ENCODE data around the gene PAK1. TPM values are rescaled to one million over a fixed set of nuclear protein-coding genes. Genes with fewer than 3 reads are reported as not detected.

Gene PAK1
- 74.0 TPM for polyA plus RNA-seq (2012; ENCODE audit: low read depth, missing spikeins)

- peak; percentile 73 for DNase-seq (ENCODE audit: insufficient read length, low spot score)
- TF ChIP-seq SPI1 (IDR thresholded peaks at IDR 0.05; ENCODE audit: low read depth, low read length) (no peak), POLR2AphosphoS5 (IDR thresholded peaks at IDR 0.05; ENCODE audit: low read depth, low read length) (0 out of 2 replicates have a peak, but pooled peaks have one; percentile 18), TAF1 (IDR thresholded peaks at IDR 0.05; ENCODE audit: low read depth, low read length) (no peak), POLR2A (IDR thresholded peaks at IDR 0.05; ENCODE audit: low read depth, low read length) (0 out of 2 replicates have a peak, but pooled peaks have one; percentile 36), POU2F2 (IDR thresholded peaks at IDR 0.05; ENCODE audit: low read depth, low read length) (no peak), PAX5 (IDR thresholded peaks at IDR 0.05; ENCODE audit: insufficient read depth, low read length, severe bottlenecking) (no peak)
- peak; percentile 99 for FAIRE-seq
Observed at GRCh38 chr11:77473801-77474683, at the start of gene PAK1. Gene PAK1, minus strand, starts transcription at chr11:77474094. Its CDS starts 81,574 bp downstream, at chr11:77392520.

GRCh38 chr11:77522215-77522614, 48.3 kb upstream of the PAK1 start:
- TF ChIP-seq TAF1 (IDR thresholded peaks at IDR 0.05; ENCODE audit: low read depth, low read length) (no peak), SPI1 (IDR thresholded peaks at IDR 0.05; ENCODE audit: low read depth, low read length) (no peak), POU2F2 (IDR thresholded peaks at IDR 0.05; ENCODE audit: low read depth, low read length) (no peak), POLR2A (IDR thresholded peaks at IDR 0.05; ENCODE audit: low read depth, low read length) (no peak), POLR2AphosphoS5 (IDR thresholded peaks at IDR 0.05; ENCODE audit: low read depth, low read length) (no peak), PAX5 (IDR thresholded peaks at IDR 0.05; ENCODE audit: insufficient read depth, low read length, severe bottlenecking) (no peak)
- no peak for DNase-seq (ENCODE audit: insufficient read length, low spot score)
- no peak for FAIRE-seq

- no peak for FAIRE-seq
Observed at GRCh38 chr11:77519847-77520246, 46.0 kb upstream of the PAK1 start.

GRCh38 chr11:77518471-77518870, 44.6 kb upstream of the PAK1 start:
- DNase-seq (ENCODE audit: insufficient read length, low spot score) (no peak), FAIRE-seq (no peak)
- TF ChIP-seq POU2F2 (IDR thresholded peaks at IDR 0.05; ENCODE audit: low read depth, low read length) (no peak), POLR2A (IDR thresholded peaks at IDR 0.05; ENCODE audit: low read depth, low read length) (no peak)

More at GRCh38 chr11:77519847-77520246, 46.0 kb upstream of the PAK1 start:
- no peak for DNase-seq (ENCODE audit: insufficient read length, low spot score)
- TF ChIP-seq POU2F2 (IDR thresholded peaks at IDR 0.05; ENCODE audit: low read depth, low read length) (no peak), PAX5 (IDR thresholded peaks at IDR 0.05; ENCODE audit: insufficient read depth, low read length, severe bottlenecking) (no peak), POLR2AphosphoS5 (IDR thresholded peaks at IDR 0.05; ENCODE audit: low read depth, low read length) (no peak), POLR2A (IDR thresholded peaks at IDR 0.05; ENCODE audit: low read depth, low read length) (no peak), TAF1 (IDR thresholded peaks at IDR 0.05; ENCODE audit: low read depth, low read length) (no peak), SPI1 (IDR thresholded peaks at IDR 0.05; ENCODE audit: low read depth, low read length) (no peak)

- TF ChIP-seq POU2F2 (IDR thresholded peaks at IDR 0.05; ENCODE audit: low read depth, low read length), result no peak
- no peak for TF ChIP-seq POLR2AphosphoS5 (IDR thresholded peaks at IDR 0.05; ENCODE audit: low read depth, low read length)
- TF ChIP-seq POLR2A (IDR thresholded peaks at IDR 0.05; ENCODE audit: low read depth, low read length), result no peak
- no peak for TF ChIP-seq TAF1 (IDR thresholded peaks at IDR 0.05; ENCODE audit: low read depth, low read length)
- TF ChIP-seq SPI1 (IDR thresholded peaks at IDR 0.05; ENCODE audit: low read depth, low read length), result no peak
- no peak for DNase-seq (ENCODE audit: insufficient read length, low spot score)
- no peak for FAIRE-seq
Observed at GRCh38 chr11:77517753-77518152, 43.9 kb upstream of the PAK1 start.

GRCh38 chr11:77517226-77517625, 43.3 kb upstream of the PAK1 start:
- no peak for TF ChIP-seq SPI1 (IDR thresholded peaks at IDR 0.05; ENCODE audit: low read depth, low read length)
- no peak for TF ChIP-seq TAF1 (IDR thresholded peaks at IDR 0.05; ENCODE audit: low read depth, low read length)
- no peak for TF ChIP-seq POLR2AphosphoS5 (IDR thresholded peaks at IDR 0.05; ENCODE audit: low read depth, low read length)
- no peak for TF ChIP-seq POU2F2 (IDR thresholded peaks at IDR 0.05; ENCODE audit: low read depth, low read length)
- TF ChIP-seq PAX5 (IDR thresholded peaks at IDR 0.05; ENCODE audit: insufficient read depth, low read length, severe bottlenecking), result no peak
- FAIRE-seq (no peak), DNase-seq (ENCODE audit: insufficient read length, low spot score) (no peak)

- no peak for TF ChIP-seq POU2F2 (IDR thresholded peaks at IDR 0.05; ENCODE audit: low read depth, low read length)
- TF ChIP-seq SPI1 (IDR thresholded peaks at IDR 0.05; ENCODE audit: low read depth, low read length), result no peak
- TF ChIP-seq TAF1 (IDR thresholded peaks at IDR 0.05; ENCODE audit: low read depth, low read length), result no peak
- no peak for TF ChIP-seq PAX5 (IDR thresholded peaks at IDR 0.05; ENCODE audit: insufficient read depth, low read length, severe bottlenecking)
- TF ChIP-seq POLR2A (IDR thresholded peaks at IDR 0.05; ENCODE audit: low read depth, low read length), result no peak
- TF ChIP-seq POLR2AphosphoS5 (IDR thresholded peaks at IDR 0.05; ENCODE audit: low read depth, low read length), result no peak
- no peak for FAIRE-seq
- no peak for DNase-seq (ENCODE audit: insufficient read length, low spot score)
Observed at GRCh38 chr11:77515483-77515882, 41.6 kb upstream of the PAK1 start.

GRCh38 chr11:77515063-77515462, 41.2 kb upstream of the PAK1 start:
- DNase-seq (ENCODE audit: insufficient read length, low spot score) (no peak), FAIRE-seq (no peak)
- TF ChIP-seq POLR2A (IDR thresholded peaks at IDR 0.05; ENCODE audit: low read depth, low read length), result no peak
- no peak for TF ChIP-seq PAX5 (IDR thresholded peaks at IDR 0.05; ENCODE audit: insufficient read depth, low read length, severe bottlenecking)
- no peak for TF ChIP-seq TAF1 (IDR thresholded peaks at IDR 0.05; ENCODE audit: low read depth, low read length)
- TF ChIP-seq POLR2AphosphoS5 (IDR thresholded peaks at IDR 0.05; ENCODE audit: low read depth, low read length), result no peak
- TF ChIP-seq SPI1 (IDR thresholded peaks at IDR 0.05; ENCODE audit: low read depth, low read length), result no peak
- no peak for TF ChIP-seq POU2F2 (IDR thresholded peaks at IDR 0.05; ENCODE audit: low read depth, low read length)

- no peak for TF ChIP-seq POLR2A (IDR thresholded peaks at IDR 0.05; ENCODE audit: low read depth, low read length)
- TF ChIP-seq POU2F2 (IDR thresholded peaks at IDR 0.05; ENCODE audit: low read depth, low read length), result no peak
- TF ChIP-seq POLR2AphosphoS5 (IDR thresholded peaks at IDR 0.05; ENCODE audit: low read depth, low read length), result no peak
- no peak for TF ChIP-seq TAF1 (IDR thresholded peaks at IDR 0.05; ENCODE audit: low read depth, low read length)
- TF ChIP-seq PAX5 (IDR thresholded peaks at IDR 0.05; ENCODE audit: insufficient read depth, low read length, severe bottlenecking), result no peak
- TF ChIP-seq SPI1 (IDR thresholded peaks at IDR 0.05; ENCODE audit: low read depth, low read length), result no peak
- DNase-seq (ENCODE audit: insufficient read length, low spot score) (no peak), FAIRE-seq (no peak)
Observed at GRCh38 chr11:77512092-77512491, 38.2 kb upstream of the PAK1 start.
